HG03159 (cell line): ENCODE data around the gene DCAF6.

Source experiments
- ATAC-seq: cut with Tn5 transposase; IDR thresholded peaks from one replicate; pipeline ENCODE4 v1.9.1; 2021; ENCODE audit warnings: mild to moderate bottlenecking, moderate library complexity; ENCODE audit not compliant: unreplicated experiment

DCAF6 gene

DNA sequence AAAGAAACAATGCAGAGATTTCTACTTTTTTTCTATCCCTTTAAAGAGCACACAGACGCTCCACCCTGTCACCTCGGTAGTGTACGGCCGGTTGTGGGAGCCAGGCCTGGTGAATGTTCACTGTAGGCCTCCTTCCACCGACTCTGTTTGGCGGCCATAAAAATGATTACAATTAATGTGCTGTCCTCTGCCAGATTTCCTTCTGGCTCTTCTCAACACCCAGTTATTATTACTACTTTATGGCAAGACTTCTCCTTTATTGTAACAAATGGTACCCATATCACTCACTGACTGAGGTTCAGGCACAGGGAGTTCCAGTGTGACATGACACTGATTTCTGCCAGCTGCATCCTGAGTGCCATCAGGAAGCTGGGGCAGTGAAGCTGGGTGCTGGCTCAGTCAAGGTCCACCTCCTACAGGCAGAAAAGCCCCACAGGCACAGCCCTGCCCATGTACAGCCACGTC is 162.9 kb downstream of the DCAF6 start:
- no peak for ATAC-seq

DNA sequence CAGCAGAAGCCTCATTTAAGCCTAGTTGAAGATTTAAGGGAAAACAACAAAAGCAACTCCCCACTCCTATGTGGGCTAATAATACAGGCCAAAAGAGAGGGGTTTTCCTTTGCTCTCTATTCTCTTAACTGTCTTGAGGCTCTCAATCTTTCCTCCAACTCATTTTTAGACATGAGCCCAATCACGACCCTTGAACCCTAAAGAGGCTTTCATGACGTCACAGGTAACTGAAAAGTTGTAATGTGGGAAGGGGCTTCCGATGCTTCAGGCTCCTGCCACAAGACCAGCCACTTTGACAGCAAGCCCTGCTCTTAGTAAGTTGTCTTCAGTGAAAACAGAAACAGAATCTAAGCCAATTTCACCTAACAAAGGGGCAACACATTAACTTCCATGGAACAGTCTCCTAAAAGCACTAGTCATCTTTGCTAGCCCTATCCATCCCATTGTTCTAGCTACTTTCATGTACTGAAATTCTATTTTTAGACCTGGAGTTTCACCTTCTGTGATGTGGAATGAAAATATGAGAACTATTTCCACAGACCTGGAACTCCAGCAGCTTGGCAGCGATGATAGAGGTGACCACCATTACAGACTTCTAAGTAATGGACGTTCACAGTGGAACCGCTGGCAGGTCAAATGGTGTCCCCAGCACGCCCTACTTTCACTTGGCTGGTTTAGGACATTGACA is 164.0 kb downstream of the DCAF6 start:
- ATAC-seq: no peak

DNA sequence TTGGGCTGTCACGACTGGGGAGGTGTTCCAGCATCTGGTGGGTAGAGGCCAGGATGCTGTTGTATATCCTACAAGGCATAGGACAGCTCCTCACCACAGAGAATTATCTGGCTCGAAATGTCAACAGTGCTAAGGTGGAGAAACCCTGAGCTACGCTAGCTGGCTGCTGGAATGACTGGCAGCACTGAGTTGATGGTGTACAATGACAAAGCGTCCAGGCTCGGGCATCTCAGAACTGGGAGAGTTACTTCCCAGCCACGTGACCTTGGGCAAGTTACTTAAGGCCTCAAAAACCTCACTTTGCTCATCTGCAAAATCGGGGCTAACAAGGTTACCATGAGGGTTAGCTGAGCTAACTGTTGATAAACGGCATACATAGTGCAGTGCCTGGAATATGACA is 164.9 kb downstream of the DCAF6 start:
- ATAC-seq: no peak

DNA sequence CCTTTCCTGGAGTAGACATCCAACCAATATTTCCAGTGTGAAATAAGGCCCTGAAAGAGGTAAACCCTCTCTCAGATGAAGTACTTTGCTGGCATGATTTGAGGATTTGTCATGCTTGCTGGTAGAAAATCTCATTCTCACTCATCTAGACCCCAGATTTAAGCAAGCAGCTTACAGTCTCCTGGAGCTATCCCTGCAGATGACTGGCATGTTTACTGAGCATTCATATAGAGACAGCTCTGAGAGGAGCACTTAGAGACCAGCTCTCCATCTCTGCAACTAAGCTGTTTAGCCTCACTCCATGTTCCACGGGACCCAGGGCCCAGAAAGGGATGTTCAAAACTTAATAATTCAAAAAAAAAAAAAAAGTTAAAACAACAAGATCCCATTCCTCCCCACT is 166.0 kb downstream of the DCAF6 start:
- no peak for ATAC-seq

DNA sequence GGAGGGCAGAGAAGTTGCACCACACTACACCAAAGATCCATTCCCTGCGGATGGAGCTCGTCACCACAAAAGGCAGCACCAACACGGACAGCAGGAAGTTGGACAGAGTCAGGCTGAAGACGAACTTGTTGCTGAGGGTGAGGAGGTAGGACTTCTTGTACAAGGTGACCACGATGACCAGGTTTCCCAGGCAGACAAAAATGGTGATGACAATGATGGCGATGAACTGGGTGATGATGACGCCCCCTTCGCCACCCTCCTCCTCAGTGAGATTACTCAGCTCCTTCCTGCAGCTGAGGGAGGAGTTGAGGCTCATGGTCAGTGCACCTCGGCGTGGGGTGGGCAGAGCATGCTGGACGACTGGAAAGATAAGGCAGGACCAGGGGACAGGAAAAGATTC is 168.1 kb downstream of the DCAF6 start:
- ATAC-seq: no peak

DNA sequence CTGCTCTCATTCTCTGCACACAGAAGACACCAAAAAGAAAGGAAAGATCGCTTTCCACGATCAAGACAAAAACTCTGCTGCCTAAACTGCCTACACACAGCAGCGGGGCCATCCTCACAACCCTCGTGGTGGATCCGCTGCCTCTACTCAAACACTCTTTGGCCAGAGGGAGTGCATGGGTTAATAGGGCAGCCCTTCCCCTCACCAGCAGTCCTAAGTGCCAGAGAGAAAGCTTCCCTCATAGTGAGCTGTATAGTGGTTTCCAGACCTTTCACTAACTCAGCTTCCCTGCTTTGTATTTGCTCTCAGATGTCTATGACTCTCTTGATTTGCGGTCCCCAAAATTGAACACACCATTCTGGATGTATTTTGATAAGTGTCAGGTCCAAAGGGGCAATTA is 169.4 kb downstream of the DCAF6 start:
- no peak for ATAC-seq

DNA sequence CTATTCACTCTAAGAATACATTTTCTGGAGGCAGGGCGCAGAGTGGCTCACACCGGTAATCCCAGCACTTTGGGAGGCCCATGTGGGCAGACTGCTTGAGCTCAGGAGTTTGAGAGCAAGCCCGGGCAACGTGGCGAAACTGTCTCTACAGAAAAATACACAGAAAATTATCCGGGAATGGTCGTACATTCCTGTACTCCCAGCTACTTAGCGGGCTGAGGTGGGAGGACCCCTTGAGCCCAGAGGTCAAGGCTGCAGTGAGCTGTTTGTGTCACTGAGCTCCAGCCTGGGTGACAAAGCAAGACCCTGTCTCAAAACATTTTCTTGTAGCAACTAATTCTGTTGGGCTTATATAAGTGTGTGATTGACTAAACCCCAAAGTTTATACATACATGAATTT is 169.8 kb downstream of the DCAF6 start:
- ATAC-seq: no peak

DNA sequence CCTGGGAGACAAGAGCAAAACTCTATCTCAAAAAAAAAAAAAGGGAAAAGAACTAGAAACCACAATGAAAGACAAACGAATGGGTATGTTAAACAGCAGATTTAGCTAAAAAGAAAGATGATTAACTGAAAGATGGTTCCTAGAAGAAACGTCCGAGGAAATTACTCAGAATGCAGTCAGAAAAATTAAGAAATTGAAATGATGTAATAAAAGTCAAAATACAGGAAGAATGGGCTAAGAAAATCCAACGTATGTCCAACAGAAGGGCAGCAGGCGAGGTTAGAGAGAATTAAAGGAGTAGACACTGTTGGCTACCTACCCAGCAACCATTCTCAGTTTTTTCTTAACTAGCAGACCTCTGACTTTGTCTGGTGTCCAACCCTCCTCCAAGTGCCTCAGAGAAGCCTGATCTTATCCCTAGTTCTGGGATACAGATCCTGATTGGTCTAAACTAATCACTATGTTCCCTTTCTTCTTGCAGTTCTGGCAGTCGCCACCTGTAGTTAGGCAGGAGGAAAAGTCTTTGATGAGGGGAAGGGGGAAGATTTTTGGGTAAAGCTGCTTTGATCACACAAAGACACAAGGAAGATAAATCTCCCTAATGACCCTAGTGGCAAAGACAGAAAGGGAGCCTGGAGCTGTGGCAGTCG is 174.5 kb downstream of the DCAF6 start:
- no peak for ATAC-seq

DNA sequence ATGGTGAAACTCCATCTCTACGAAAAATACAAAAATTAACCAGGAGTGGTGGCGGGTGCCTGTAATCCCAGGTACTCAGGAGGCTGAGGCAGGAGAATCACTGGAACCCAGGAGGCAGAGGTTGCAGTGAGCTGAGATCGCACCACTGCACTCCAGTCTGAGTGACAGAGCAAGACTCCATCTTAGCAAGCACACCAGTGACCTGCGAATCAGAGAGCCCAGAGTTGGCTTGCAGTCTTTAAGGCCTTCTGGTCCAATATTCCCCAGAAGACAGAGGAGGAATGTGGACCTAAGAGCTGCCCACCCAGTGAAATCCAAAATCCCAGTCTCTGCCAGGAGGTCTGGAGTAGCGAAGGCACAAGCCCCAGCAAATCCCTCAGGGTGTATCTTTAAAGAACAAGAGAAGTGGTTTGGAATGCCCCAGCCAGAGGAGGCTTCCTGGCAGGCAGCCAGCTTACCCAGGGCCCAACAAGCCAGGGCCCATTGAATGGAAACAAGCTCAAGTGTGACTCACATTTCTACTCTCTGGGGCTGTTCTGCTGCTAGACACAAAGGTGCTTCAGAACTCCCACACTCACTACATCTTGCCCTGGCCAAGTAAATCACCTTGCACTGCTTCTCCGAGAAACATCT is 176.3 kb downstream of the DCAF6 start:
- ATAC-seq: no peak

DNA sequence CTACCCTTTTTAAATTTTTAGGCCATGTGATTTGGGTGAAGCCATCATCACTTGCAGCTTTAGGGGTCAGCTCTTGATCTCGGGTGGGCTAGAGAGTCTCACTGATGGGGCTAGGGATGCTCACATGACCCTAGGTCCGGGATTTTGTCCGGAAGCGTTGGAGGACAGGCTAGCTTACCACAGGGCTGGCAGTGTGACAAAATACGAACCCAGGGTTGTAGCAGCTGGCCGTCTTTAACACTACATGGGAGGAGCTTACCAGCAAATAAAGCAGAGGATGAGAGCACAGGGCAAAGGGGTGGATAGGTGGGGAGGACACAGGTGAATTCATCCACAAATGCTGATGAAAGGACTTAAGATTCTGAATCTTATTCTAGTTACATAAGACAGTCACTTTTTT is 178.4 kb downstream of the DCAF6 start:
- ATAC-seq: no peak

DNA sequence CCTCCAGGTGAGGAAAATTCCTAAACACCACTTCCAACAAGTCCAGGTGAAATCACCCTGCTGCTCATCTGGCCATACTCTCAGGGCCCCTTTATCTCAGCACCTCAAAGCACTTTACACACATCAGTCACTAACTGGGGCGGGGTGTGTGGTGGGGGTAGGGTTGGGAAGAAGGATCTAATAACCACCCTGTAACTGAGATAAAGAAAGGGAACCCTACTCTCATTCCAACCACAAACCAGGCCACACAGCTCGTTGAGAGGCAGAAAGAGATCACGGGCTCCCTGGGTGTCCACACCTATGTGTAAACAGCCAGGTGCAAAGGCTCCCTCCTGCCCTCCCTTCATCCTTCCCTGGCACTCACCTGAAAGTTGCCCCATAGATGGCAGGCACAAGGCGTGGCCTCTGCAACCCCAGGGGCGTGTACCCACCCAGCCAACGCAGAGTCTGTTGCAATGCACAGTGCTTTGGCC is 179.9 kb downstream of the DCAF6 start:
- ATAC-seq: no peak

DNA sequence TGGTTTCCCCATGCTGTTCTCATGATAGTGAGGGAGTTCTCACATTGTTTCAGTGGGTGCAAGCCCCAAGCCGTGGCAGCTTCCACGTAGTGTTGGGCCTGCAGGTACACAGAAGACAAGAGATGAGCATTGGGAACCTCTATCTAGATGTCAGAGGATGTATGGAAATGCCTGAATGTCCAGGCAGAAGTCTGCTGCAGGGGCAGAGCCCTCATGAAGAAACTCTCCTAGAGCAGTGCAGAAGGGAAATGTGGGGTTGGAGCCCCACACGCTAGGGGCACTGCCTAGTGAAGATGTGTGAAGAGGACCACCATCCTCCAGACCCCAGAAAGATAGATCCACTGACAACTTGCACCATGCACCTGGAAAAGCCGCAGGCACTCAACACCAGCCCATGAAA is 183.3 kb downstream of the DCAF6 start:
- ATAC-seq: no peak

DNA sequence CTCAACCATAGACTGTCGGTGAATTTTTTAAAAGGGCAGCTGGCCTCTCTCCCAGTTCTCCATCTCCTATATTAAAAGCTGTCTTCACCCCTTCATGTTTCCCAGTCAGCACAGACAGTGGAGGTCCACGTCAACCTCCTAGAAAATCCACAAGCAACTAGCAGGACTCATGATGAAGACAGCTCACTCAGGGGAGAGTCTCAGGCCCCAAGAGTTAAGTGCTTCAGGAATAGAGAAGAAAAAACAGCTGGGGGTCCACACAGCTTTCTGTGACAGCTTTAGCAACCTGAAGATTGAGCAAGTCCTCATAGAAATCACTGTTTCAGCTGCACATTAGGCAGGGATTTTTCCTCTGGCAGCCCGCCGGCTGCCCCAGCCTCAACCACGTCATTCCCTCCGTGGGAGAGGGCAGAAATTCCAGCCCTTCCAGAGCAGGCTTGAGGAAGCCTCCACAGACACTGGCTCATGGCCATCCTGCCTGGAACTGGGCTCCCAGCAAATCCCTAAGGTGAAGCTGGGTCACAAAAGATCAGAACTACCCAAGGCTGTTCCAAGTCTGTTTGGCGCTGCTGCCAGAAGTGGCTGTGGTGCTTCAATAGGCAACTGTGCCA is 185.0 kb downstream of the DCAF6 start:
- no peak for ATAC-seq

DNA sequence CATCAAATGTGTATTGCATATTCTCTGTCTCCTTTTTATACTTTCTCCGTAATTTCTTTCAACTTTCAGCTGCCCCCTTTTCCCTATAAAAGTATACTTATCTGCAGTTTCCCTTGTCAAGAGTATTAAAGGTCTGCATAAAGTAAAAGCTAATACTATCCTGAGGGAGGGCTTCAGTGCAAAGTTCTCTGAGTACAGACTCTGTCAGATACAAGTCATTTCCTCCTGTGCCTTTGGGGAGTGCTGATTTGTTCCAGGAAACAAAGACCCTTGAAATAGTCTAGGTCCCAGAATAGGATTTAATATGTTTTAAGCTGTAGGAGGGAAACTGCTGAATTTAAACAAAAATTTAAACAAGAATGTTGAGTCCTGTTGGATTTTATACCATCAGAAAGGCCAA is 188.6 kb downstream of the DCAF6 start:
- ATAC-seq: no peak
